Measurements from ENCODE around the gene MRC2.
"Not testable (repeated sequence)": the region's sequence is repeated elsewhere in the genome, so short reads cannot be mapped to it uniquely, and the experiment has no call there.

MRC2 gene

DNA sequence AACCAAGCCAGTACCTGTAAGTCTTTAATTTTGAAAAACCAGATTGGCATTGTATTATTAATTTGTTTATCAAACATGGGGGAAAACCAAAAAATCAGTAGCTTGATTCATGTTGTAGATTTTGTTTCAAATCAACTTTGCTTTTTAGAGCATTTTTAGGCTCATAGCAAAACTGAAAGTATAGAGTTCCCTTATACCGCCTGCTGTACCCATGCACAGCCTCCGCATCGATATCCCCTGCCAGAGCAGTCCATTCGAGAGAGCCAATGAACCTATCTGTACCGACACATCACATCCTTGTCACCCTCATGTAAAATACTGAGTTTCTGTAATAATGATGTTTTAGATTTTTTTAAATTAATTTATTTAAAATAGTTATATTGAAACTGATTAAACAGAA is 16.2 kb upstream of the MRC2 start:
- Histone ChIP-seq H2AFZ (ENCODE audit: low read length) (no peak overlapping the region), H3K79me2 (ENCODE audit: low read length) (no peaks in the 10 kb centered on the region), H3K27me3 (replicated peaks; ENCODE audit: insufficient read depth, low read length) (no peaks in the 10 kb centered on the region), H3K36me3 (replicated peaks; ENCODE audit: insufficient read depth, low read length) (peaks cover 6% of the 10 kb centered on the region; the same call in 1 of the 2 replicates), H3K27ac (ENCODE audit: low read length) (no peak overlapping the region), H3F3A (ENCODE audit: insufficient read depth, low read length) (no peaks in the 10 kb centered on the region), H3K4me1 (ENCODE audit: low read length) (no peaks in the 10 kb centered on the region), H3K4me2 (ENCODE audit: low read depth, low read length) (no peak overlapping the region), H3K9me3 (replicated peaks; ENCODE audit: insufficient read depth, low read length) (no peaks in the 10 kb centered on the region), H3K9me2 (replicated peaks; ENCODE audit: insufficient read depth, low read length) (no peaks in the 10 kb centered on the region), H4K20me1 (ENCODE audit: insufficient read depth, low read length) (no peaks in the 10 kb centered on the region), H3K9ac (ENCODE audit: low read length) (no peak overlapping the region), H3K4me3 (ENCODE audit: low read length) (no peak overlapping the region)
- DNase-seq = no peak
- TF ChIP-seq EZH2 (optimal IDR thresholded peaks at IDR 0.05; ENCODE audit: low read depth, low read length) (no peak), EZH2phosphoT487 (IDR thresholded peaks at IDR 0.05; ENCODE audit: low read length) (no peak)
- TF ChIP-seq, protein P1, sequence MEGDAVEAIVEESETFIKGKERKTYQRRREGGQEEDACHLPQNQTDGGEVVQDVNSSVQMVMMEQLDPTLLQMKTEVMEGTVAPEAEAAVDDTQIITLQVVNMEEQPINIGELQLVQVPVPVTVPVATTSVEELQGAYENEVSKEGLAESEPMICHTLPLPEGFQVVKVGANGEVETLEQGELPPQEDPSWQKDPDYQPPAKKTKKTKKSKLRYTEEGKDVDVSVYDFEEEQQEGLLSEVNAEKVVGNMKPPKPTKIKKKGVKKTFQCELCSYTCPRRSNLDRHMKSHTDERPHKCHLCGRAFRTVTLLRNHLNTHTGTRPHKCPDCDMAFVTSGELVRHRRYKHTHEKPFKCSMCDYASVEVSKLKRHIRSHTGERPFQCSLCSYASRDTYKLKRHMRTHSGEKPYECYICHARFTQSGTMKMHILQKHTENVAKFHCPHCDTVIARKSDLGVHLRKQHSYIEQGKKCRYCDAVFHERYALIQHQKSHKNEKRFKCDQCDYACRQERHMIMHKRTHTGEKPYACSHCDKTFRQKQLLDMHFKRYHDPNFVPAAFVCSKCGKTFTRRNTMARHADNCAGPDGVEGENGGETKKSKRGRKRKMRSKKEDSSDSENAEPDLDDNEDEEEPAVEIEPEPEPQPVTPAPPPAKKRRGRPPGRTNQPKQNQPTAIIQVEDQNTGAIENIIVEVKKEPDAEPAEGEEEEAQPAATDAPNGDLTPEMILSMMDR (IDR thresholded peaks at IDR 0.05; ENCODE audit: low read length) = no peak

DNA sequence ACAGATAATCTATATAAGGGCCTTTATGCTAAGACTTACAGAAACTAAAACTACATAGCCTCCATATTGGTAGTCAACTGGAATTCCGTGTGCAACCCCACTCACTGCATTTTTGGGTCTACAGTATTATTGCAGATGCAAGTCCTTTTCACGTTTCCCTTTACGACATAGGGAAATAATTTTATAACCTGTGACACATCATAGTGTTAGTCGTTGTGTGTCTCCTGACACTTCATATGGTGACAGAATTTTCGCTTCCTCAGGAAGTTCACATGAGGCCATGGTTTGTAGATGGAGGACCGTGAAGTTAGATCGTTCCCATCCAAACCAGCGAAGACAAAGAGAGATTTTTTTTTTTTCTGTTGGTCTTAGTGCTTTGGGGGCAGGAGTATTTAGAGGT is 15.7 kb upstream of the MRC2 start:
- Histone ChIP-seq H3K27ac (ENCODE audit: low read length) (no peak overlapping the region), H3K9ac (ENCODE audit: low read length) (no peak overlapping the region), H4K20me1 (ENCODE audit: insufficient read depth, low read length) (no peaks in the 10 kb centered on the region), H3K4me2 (ENCODE audit: low read depth, low read length) (no peak overlapping the region), H3K79me2 (ENCODE audit: low read length) (no peaks in the 10 kb centered on the region), H3K27me3 (replicated peaks; ENCODE audit: insufficient read depth, low read length) (no peaks in the 10 kb centered on the region), H3K4me1 (ENCODE audit: low read length) (no peaks in the 10 kb centered on the region), H3K9me3 (replicated peaks; ENCODE audit: insufficient read depth, low read length) (no peaks in the 10 kb centered on the region), H3F3A (ENCODE audit: insufficient read depth, low read length) (no peaks in the 10 kb centered on the region), H2AFZ (ENCODE audit: low read length) (no peak overlapping the region), H3K36me3 (replicated peaks; ENCODE audit: insufficient read depth, low read length) (peaks cover 6% of the 10 kb centered on the region; the same call in 1 of the 2 replicates), H3K4me3 (ENCODE audit: low read length) (no peak overlapping the region), H3K9me2 (replicated peaks; ENCODE audit: insufficient read depth, low read length) (no peaks in the 10 kb centered on the region)
- TF ChIP-seq, protein P1 (IDR thresholded peaks at IDR 0.05; ENCODE audit: low read length) = no peak
- no peak for DNase-seq

DNA sequence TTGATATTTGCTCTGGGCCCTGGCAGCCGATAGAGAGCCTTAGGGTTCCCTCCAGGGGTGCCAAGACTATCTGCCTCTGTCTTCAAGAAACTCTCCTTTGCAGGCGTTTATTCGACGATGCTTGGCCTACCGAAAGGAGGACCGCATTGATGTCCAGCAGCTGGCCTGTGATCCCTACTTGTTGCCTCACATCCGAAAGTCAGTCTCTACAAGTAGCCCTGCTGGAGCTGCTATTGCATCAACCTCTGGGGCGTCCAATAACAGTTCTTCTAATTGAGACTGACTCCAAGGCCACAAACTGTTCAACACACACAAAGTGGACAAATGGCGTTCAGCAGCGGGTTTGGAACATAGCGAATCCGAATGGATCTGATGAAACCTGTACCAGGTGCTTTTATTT is 15.2 kb upstream of the MRC2 start:
- not testable (repeated sequence) for H3K9me2 ChIP-seq (replicated peaks; ENCODE audit: insufficient read depth, low read length); H3K79me2 ChIP-seq (ENCODE audit: low read length); H3K4me1 ChIP-seq (ENCODE audit: low read length); H3K36me3 ChIP-seq (replicated peaks; ENCODE audit: insufficient read depth, low read length); H4K20me1 ChIP-seq (ENCODE audit: insufficient read depth, low read length); H3K4me2 ChIP-seq (ENCODE audit: low read depth, low read length); H3K27me3 ChIP-seq (replicated peaks; ENCODE audit: insufficient read depth, low read length); H3K9me3 ChIP-seq (replicated peaks; ENCODE audit: insufficient read depth, low read length); H3K27ac ChIP-seq (ENCODE audit: low read length); DNase-seq; H3F3A ChIP-seq (ENCODE audit: insufficient read depth, low read length); H3K4me3 ChIP-seq (ENCODE audit: low read length); H3K9ac ChIP-seq (ENCODE audit: low read length); H2AFZ ChIP-seq (ENCODE audit: low read length)

DNA sequence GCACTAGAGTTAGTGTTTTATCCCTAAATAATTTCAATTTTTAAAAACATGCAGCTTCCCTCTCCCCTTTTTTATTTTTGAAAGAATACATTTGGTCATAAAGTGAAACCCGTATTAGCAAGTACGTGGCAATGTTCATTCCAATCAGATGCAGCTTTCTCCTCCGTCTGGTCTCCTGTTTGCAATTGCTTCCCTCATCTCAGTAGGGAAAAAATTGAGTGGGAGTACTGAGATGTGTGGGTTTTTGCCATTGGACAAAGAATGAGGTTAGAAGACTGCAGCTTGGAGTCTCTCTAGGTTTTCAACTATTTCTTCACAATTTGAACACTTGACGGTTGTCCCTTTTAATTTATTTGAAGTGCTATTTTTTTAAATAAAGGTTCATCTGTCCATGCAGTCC is 14.4 kb upstream of the MRC2 start:
- not testable (repeated sequence) for H3K4me1 ChIP-seq (ENCODE audit: low read length); H3K9ac ChIP-seq (ENCODE audit: low read length); H3K9me3 ChIP-seq (replicated peaks; ENCODE audit: insufficient read depth, low read length); H3K4me2 ChIP-seq (ENCODE audit: low read depth, low read length); DNase-seq; H3K79me2 ChIP-seq (ENCODE audit: low read length); H3K27me3 ChIP-seq (replicated peaks; ENCODE audit: insufficient read depth, low read length); H4K20me1 ChIP-seq (ENCODE audit: insufficient read depth, low read length); H3F3A ChIP-seq (ENCODE audit: insufficient read depth, low read length); H2AFZ ChIP-seq (ENCODE audit: low read length); H3K9me2 ChIP-seq (replicated peaks; ENCODE audit: insufficient read depth, low read length); H3K36me3 ChIP-seq (replicated peaks; ENCODE audit: insufficient read depth, low read length); H3K4me3 ChIP-seq (ENCODE audit: low read length); H3K27ac ChIP-seq (ENCODE audit: low read length)

All from MM.1S (cell line).